ENCODE results near the gene PHLDA3. TPM values are rescaled to one million over a fixed set of nuclear protein-coding genes. Genes with fewer than 3 reads are reported as not detected.

Gene PHLDA3
- total and polyA plus RNA-seq, 2 of the 4 experiments (the other 2 are of a cell fraction) = 41.6 to 102 TPM

GRCh38 chr1:201469645-201470074, 672 bp upstream of the PHLDA3 start:
- peak overlapping the region; percentile 78 for H2BK5ac ChIP-seq (ENCODE audit: low read depth, low read length, poor library complexity, severe bottlenecking)
- WGBS, 2 experiments (ENCODE audit: extremely low coverage in 2 of 2, insufficient read length in 1 of 2) = 0% methylated on average over 1 of the region's 16 CpGs; no CpG with 5 or more reads in 1 of the 2 experiments
- peak overlapping the region; percentile 30; the same call in 1 of the 2 replicates for H3K14ac ChIP-seq (replicated peaks; ENCODE audit: low read depth, low read length)
- H3K27ac ChIP-seq (ENCODE audit: insufficient read depth, low read length) = peak overlapping the region; percentile 71
- TF ChIP-seq POLR2A (IDR thresholded peaks at IDR 0.05; ENCODE audit: low read depth, low read length) = no peak
- no peak for TF ChIP-seq CEBPB (IDR thresholded peaks at IDR 0.05; ENCODE audit: low read depth, low read length)
- TF ChIP-seq MAFK (IDR thresholded peaks at IDR 0.05; ENCODE audit: low read depth, low read length) = no peak
- no peak for TF ChIP-seq ELK1 (IDR thresholded peaks at IDR 0.05; ENCODE audit: borderline replicate concordance, low read depth, low read length)
- TF ChIP-seq RAD21 (IDR thresholded peaks at IDR 0.05; ENCODE audit: low read length) = no peak
- no peak for TF ChIP-seq MXI1 (IDR thresholded peaks at IDR 0.05; ENCODE audit: borderline replicate concordance, low read depth, low read length)
- no peak for TF ChIP-seq SMC3 (IDR thresholded peaks at IDR 0.05; ENCODE audit: low read depth, low read length)
- TF ChIP-seq RFX5 (IDR thresholded peaks at IDR 0.05; ENCODE audit: low read depth, low read length) = no peak
- TF ChIP-seq MAZ (IDR thresholded peaks at IDR 0.05; ENCODE audit: borderline replicate concordance, low read depth, low read length) = no peak
- no peak for TF ChIP-seq NFE2L2 (IDR thresholded peaks at IDR 0.05; ENCODE audit: low read depth, low read length)
- TF ChIP-seq CTCF (conservative IDR thresholded peaks at IDR 0.05; ENCODE audit: low read depth, low read length) = no peak
- CTCF ChIA-PET = interaction anchor here (0.9 to 2.0 kb wide), 3 partner anchors 11 to 43 kb away, joined by 5 to 13 read pairs (median 6); no protein-coding TSS in a partner anchor
- peak overlapping the region; percentile 69 for H3K4ac ChIP-seq (ENCODE audit: low read depth, low read length)
- peak overlapping the region; percentile 31; the same call in 1 of the 2 replicates for H3K56ac ChIP-seq (ENCODE audit: extremely low read depth, insufficient read depth, low read length)
- in situ Hi-C loops (cut with MboI; ENCODE audit: low sequenced_read_pairs) (no loop called here), intact Hi-C loops (cut with micrococcal nuclease) (loop anchor here (2.0 to 5.0 kb wide), 3 partner anchors 19 to 38 kb away; partner anchors contain the start of gene CSRP1), dilution Hi-C loops (cut with HindIII; ENCODE audit: low sequenced_read_pairs, unreplicated experiment) (no loop called here)
- DNase-seq = no peak
- peak overlapping the region; percentile 89 for H3K4me3 ChIP-seq (ENCODE audit: insufficient read depth, low read depth, low read length)
- H3K9me1 ChIP-seq (ENCODE audit: insufficient read depth, low read length) = peaks cover 15% of the 10 kb centered on the region
- H4K91ac ChIP-seq (ENCODE audit: insufficient read depth, low read depth, low read length) = peak overlapping the region; percentile 77
- peaks cover 34% of the 10 kb centered on the region for H4K20me1 ChIP-seq (ENCODE audit: insufficient read depth, low read length)
- peak overlapping the region; percentile 36; the same call in 1 of the 2 replicates for H2BK20ac ChIP-seq (ENCODE audit: low read depth, low read length)
- H3K27me3 ChIP-seq (ENCODE audit: control insufficient read depth, insufficient read depth, low read length) = no peaks in the 10 kb centered on the region
- peak overlapping the region; percentile 33 for H4K5ac ChIP-seq (ENCODE audit: low read depth, low read length)
- POLR2A ChIA-PET (ENCODE audit: unreplicated experiment) = interaction anchor here (0.9 to 2.1 kb wide), 5 partner anchors 12 to 42 kb away, joined by 3 to 7 read pairs (median 5); partner anchors contain the start of gene CSRP1
- peak overlapping the region; percentile 22; the same call in 2 of the 3 replicates for H2BK15ac ChIP-seq (ENCODE audit: low read depth, low read length)
- peaks cover 19% of the 10 kb centered on the region for H3K36me3 ChIP-seq (ENCODE audit: control insufficient read depth, insufficient read depth, low read length)
- H3K79me1 ChIP-seq (ENCODE audit: low read depth in 1 of 2, low read length in 2 of 2) = peaks cover 5 to 40% of the 10 kb centered on the region in 2 experiments; a peak in 2 of 4 replicates
- H2AK5ac ChIP-seq (ENCODE audit: low read depth, low read length) = peak overlapping the region; percentile 45
- peaks cover 14% of the 10 kb centered on the region for H3K4me1 ChIP-seq (ENCODE audit: control insufficient read depth, insufficient read depth, low read length)
- H2BK120ac ChIP-seq (ENCODE audit: low read depth, low read length) = peak overlapping the region; percentile 53
- peak overlapping the region; percentile 91 for H2AFZ ChIP-seq (replicated peaks; ENCODE audit: low read length, poor library complexity)
- no peak; the same call in 1 of the 2 replicates for ATAC-seq (ENCODE audit: low read depth)
- peak overlapping the region; percentile 54 for H3K9ac ChIP-seq (ENCODE audit: low read depth, low read length)
- peak overlapping the region; percentile 15 to 85; a peak in 2 of 4 replicates for H4K8ac ChIP-seq (ENCODE audit: low read depth in 2 of 2, low read length in 2 of 2)
- no peaks in the 10 kb centered on the region for H3K9me3 ChIP-seq (ENCODE audit: control insufficient read depth, insufficient read depth, low read length)
- peak overlapping the region; percentile 1 for H3K18ac ChIP-seq (ENCODE audit: low read depth, low read length)
- H2AK9ac ChIP-seq (replicated peaks; ENCODE audit: low read depth, low read length, poor library complexity) = peak overlapping the region; percentile 100
- H3K4me2 ChIP-seq (ENCODE audit: low read depth, low read length) = peak overlapping the region; percentile 69
- H3K23ac ChIP-seq (ENCODE audit: low read depth, low read length) = peak overlapping the region; percentile 56
- no TSS peak for BruUV-seq (replicated peaks)
